T-helper 1 cell treated with Interleukin-12 subunit alpha and Interleukin-12 subunit beta and Interleukin-4 antibody, amounts not matched to agents 30 μg/mL and 1 μg/mL, for 36 hours (primary cell): ENCODE results near the gene CCDC148.
"Not testable (repeated sequence)": the region's sequence is repeated elsewhere in the genome, so short reads cannot be mapped to it uniquely, and the experiment has no call there.

Experiments used
- H3K27ac Mint-ChIP-seq: one replicate; pipeline ENCODE4 v1.8.0; 2021; ENCODE audit warnings: mild to moderate bottlenecking, mixed read lengths
- H3K27me3 Mint-ChIP-seq: one replicate; pipeline ENCODE4 v1.8.0; 2021; ENCODE audit warnings: low read depth, mixed read lengths
- H3K36me3 Mint-ChIP-seq: one replicate; pipeline ENCODE4 v1.8.0; 2021; ENCODE audit warnings: low read depth, mixed read lengths
- H3K4me1 Mint-ChIP-seq: one replicate; pipeline ENCODE4 v1.8.0; 2021; ENCODE audit warnings: low read depth, mixed read lengths
- H3K4me3 Mint-ChIP-seq: one replicate; pipeline ENCODE4 v1.8.0; 2021; ENCODE audit warnings: mild to moderate bottlenecking, moderate library complexity, mixed read lengths
- H3K9me3 Mint-ChIP-seq: one replicate; pipeline ENCODE4 v1.8.0; 2021; ENCODE audit warnings: mixed read lengths

CCDC148 gene

DNA sequence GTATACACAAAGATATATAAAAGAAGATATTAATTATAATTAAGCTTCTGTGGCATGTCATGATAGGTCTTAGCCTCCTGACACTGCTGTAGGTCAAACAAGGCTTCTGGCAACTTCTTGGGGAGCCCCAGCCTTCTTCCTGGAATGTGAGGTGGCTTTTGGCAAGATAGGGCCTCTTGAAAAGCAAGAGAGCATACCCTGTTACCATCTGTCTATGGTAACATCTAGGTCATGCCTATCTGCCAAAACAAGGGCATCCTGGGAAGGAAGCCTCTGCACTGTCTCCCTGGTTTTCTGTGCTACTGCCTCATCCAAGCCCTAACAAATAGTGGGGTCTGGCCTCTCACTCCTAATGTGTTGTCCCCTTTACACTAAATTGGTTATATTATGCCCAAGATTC is 70.9 kb downstream of the CCDC148 start:
- H3K27ac Mint-ChIP-seq = no peak overlapping the region
- H3K4me3 Mint-ChIP-seq = no peak overlapping the region
- no peaks in the 10 kb centered on the region for H3K36me3 Mint-ChIP-seq
- no peaks in the 10 kb centered on the region for H3K4me1 Mint-ChIP-seq
- no peaks in the 10 kb centered on the region for H3K9me3 Mint-ChIP-seq
- peaks cover 7% of the 10 kb centered on the region for H3K27me3 Mint-ChIP-seq

- Mint-ChIP-seq H3K27me3 (peaks cover 3% of the 10 kb centered on the region), H3K9me3 (no peaks in the 10 kb centered on the region), H3K4me3 (no peak overlapping the region), H3K4me1 (no peaks in the 10 kb centered on the region), H3K36me3 (no peaks in the 10 kb centered on the region), H3K27ac (no peak overlapping the region)
Observed at GRCh38 chr2:158381978-158382377, 74.6 kb downstream of the CCDC148 start.

- H3K36me3 Mint-ChIP-seq = no peaks in the 10 kb centered on the region
- H3K27ac Mint-ChIP-seq = no peak overlapping the region
- H3K4me1 Mint-ChIP-seq = no peaks in the 10 kb centered on the region
- no peak overlapping the region for H3K4me3 Mint-ChIP-seq
- no peaks in the 10 kb centered on the region for H3K27me3 Mint-ChIP-seq
- H3K9me3 Mint-ChIP-seq = no peaks in the 10 kb centered on the region
Observed at GRCh38 chr2:158381205-158381604, 75.3 kb downstream of the CCDC148 start.

GRCh38 chr2:158380746-158381145 is 75.8 kb downstream of the CCDC148 start:
- Mint-ChIP-seq H3K4me1 (no peaks in the 10 kb centered on the region), H3K27ac (no peak overlapping the region), H3K4me3 (no peak overlapping the region), H3K27me3 (no peaks in the 10 kb centered on the region), H3K36me3 (no peaks in the 10 kb centered on the region), H3K9me3 (no peaks in the 10 kb centered on the region)

GRCh38 chr2:158378926-158379325 is 77.6 kb downstream of the CCDC148 start:
- no peaks in the 10 kb centered on the region for H3K4me1 Mint-ChIP-seq
- H3K9me3 Mint-ChIP-seq = no peaks in the 10 kb centered on the region
- no peak overlapping the region for H3K4me3 Mint-ChIP-seq
- H3K36me3 Mint-ChIP-seq = no peaks in the 10 kb centered on the region
- no peak overlapping the region for H3K27ac Mint-ChIP-seq
- H3K27me3 Mint-ChIP-seq = no peaks in the 10 kb centered on the region

- no peaks in the 10 kb centered on the region for H3K36me3 Mint-ChIP-seq
- H3K4me1 Mint-ChIP-seq = no peaks in the 10 kb centered on the region
- no peak overlapping the region for H3K27ac Mint-ChIP-seq
- peaks cover 27% of the 10 kb centered on the region for H3K9me3 Mint-ChIP-seq
- peaks cover 4% of the 10 kb centered on the region for H3K27me3 Mint-ChIP-seq
- H3K4me3 Mint-ChIP-seq = no peak overlapping the region
Observed at GRCh38 chr2:158366342-158366741, 90.2 kb downstream of the CCDC148 start.

DNA sequence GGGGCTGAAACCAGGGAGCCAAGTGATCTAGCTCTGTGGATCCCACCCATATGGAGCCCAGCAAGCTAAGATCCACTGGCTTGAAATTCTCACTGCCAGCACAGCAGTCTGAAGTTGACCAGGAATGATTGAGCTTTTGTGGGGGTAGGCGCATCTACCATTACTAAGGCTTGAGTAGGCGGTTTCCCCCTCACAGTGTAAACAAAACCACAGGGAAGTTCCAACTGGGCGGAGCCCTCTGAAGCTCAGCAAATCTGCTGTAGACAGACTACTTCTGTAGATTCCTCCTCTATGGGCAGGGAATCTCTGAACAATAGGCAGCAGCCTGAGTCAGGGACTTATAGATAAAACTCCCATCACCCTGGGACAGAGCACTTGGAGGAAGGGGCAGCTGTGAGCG is 96.7 kb downstream of the CCDC148 start:
- Mint-ChIP-seq H3K4me1 (peaks cover 2% of the 10 kb centered on the region), H3K4me3 (no peak overlapping the region), H3K9me3 (peaks cover 29% of the 10 kb centered on the region), H3K36me3 (no peaks in the 10 kb centered on the region), H3K27ac (no peak overlapping the region), H3K27me3 (peaks cover 4% of the 10 kb centered on the region)

DNA sequence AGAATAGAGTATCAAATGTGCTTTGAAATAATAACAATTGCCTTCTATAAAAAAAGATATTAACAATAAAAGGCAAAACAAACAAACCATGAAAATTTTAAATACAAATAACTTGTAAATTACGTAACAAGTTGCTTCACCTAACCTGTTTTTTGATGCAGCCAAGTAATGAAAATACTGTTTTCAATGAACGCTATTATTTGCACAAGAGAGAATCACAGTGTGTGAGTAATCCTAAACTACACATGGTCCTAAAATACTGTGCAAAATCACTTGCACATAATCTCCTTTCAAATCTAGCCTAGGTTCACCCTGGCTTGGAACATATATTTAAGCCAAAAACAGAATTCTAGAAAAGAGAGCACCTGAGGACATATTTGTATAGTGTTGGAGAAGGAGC is 98.9 kb downstream of the CCDC148 start:
- Mint-ChIP-seq H3K9me3 (peaks cover 16% of the 10 kb centered on the region), H3K36me3 (no peaks in the 10 kb centered on the region), H3K27me3 (peaks cover 4% of the 10 kb centered on the region), H3K4me1 (peaks cover 2% of the 10 kb centered on the region), H3K27ac (no peak overlapping the region), H3K4me3 (no peak overlapping the region)

DNA sequence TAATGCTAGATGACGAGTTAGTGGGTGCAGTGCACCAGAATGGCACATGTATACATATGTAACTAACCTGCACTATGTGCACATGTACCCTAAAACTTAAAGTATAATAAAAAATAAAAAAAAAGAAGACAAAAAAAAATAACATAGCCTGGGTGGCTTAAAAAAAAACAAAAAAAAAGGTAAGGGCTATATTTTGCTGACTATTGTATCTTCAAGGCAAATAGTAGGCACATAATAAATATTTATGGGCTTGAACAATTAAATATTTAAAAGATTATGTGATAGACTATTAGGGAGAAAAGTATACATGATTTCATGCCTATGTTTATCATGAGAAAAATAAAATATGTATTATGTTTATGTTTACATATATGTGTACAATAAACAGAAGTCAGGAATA is 99.4 kb downstream of the CCDC148 start:
- Mint-ChIP-seq H3K36me3 (no peaks in the 10 kb centered on the region), H3K27ac (no peak overlapping the region), H3K9me3 (peaks cover 10% of the 10 kb centered on the region), H3K4me3 (no peak overlapping the region), H3K27me3 (no peaks in the 10 kb centered on the region), H3K4me1 (peaks cover 2% of the 10 kb centered on the region)

DNA sequence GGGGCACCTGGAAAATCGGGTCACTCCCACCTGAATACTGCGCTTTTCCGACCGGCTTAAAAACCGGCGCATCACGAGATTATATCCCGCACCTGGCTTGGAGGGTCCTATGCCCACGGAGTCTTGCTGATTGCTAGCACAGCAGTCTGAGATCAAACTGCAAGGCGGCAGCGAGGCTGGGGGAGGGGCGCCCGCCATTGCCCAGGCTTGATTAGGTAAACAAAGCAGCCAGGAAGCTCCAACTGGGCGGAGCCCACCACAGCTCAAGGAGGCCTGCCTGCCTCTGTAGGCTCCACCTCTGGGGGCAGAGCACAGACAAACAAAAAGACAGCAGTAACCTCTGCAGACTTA is 105.1 kb downstream of the CCDC148 start:
- not testable (repeated sequence) for H3K9me3 Mint-ChIP-seq, H3K27me3 Mint-ChIP-seq, H3K36me3 Mint-ChIP-seq, H3K4me1 Mint-ChIP-seq, H3K4me3 Mint-ChIP-seq, H3K27ac Mint-ChIP-seq

GRCh38 chr2:158350751-158351465 is 105.6 kb downstream of the CCDC148 start:
- H3K27me3 Mint-ChIP-seq, H3K36me3 Mint-ChIP-seq, H3K4me1 Mint-ChIP-seq, H3K4me3 Mint-ChIP-seq, H3K27ac Mint-ChIP-seq, H3K9me3 Mint-ChIP-seq: not testable (repeated sequence)

GRCh38 chr2:158346032-158346431 is 110.5 kb downstream of the CCDC148 start:
- Mint-ChIP-seq H3K27me3 (peaks cover 6% of the 10 kb centered on the region), H3K4me3 (no peak overlapping the region), H3K4me1 (no peaks in the 10 kb centered on the region), H3K36me3 (no peaks in the 10 kb centered on the region), H3K27ac (no peak overlapping the region), H3K9me3 (no peaks in the 10 kb centered on the region)

- no peaks in the 10 kb centered on the region for H3K9me3 Mint-ChIP-seq
- no peak overlapping the region for H3K4me3 Mint-ChIP-seq
- no peaks in the 10 kb centered on the region for H3K27me3 Mint-ChIP-seq
- H3K4me1 Mint-ChIP-seq = no peaks in the 10 kb centered on the region
- H3K36me3 Mint-ChIP-seq = no peaks in the 10 kb centered on the region
- H3K27ac Mint-ChIP-seq = no peak overlapping the region
Observed at GRCh38 chr2:158339513-158339912, 117.0 kb downstream of the CCDC148 start.

GRCh38 chr2:158337018-158337417 is 119.5 kb downstream of the CCDC148 start:
- Mint-ChIP-seq H3K4me1 (no peaks in the 10 kb centered on the region), H3K36me3 (no peaks in the 10 kb centered on the region), H3K27me3 (no peaks in the 10 kb centered on the region), H3K9me3 (no peaks in the 10 kb centered on the region), H3K27ac (no peak overlapping the region), H3K4me3 (no peak overlapping the region)

- H3K4me1 Mint-ChIP-seq, H3K4me3 Mint-ChIP-seq, H3K27ac Mint-ChIP-seq, H3K36me3 Mint-ChIP-seq, H3K9me3 Mint-ChIP-seq, H3K27me3 Mint-ChIP-seq: not testable (repeated sequence)
Observed at GRCh38 chr2:158331799-158332198, 124.8 kb downstream of the CCDC148 start.

- no peaks in the 10 kb centered on the region for H3K4me1 Mint-ChIP-seq
- no peak overlapping the region for H3K4me3 Mint-ChIP-seq
- H3K27ac Mint-ChIP-seq = no peak overlapping the region
- H3K9me3 Mint-ChIP-seq = no peaks in the 10 kb centered on the region
- H3K36me3 Mint-ChIP-seq = no peaks in the 10 kb centered on the region
- no peaks in the 10 kb centered on the region for H3K27me3 Mint-ChIP-seq
Observed at GRCh38 chr2:158325782-158326340, 130.7 kb downstream of the CCDC148 start.
